Esophagus muscularis mucosa (tissue), 3 donors: ENCODE data around the gene PISD.

Experiments
- POLR2A ChIP-seq: fragments of 450-650 bp; IDR thresholded peaks from one replicate; pipeline ENCODE4 v1.6.1; 2017; ENCODE audit warnings: antibody characterized with exemption, moderate library complexity, mild to moderate bottlenecking, low read depth
- POLR2AphosphoS5 ChIP-seq, 2 donors: sonication (generic); formaldehyde crosslinking; IDR thresholded peaks; one replicate each; pipeline ENCODE4 v1.6.1; 2017; ENCODE audit warnings: antibody characterized with exemption in 2 of 2
- TF ChIP-seq, protein P1 (sequence below), 3 experiments: fragments of 200-600 bp in 2 of 3; fragments of 450-650 bp in 1 of 3; sonication (generic) in 2 of 3; IDR thresholded peaks; one replicate each; pipeline ENCODE4 v1.5.1; 2017 to 2019; ENCODE audit warnings: antibody characterized with exemption in 3 of 3, mild to moderate bottlenecking in 2 of 3, moderate library complexity in 1 of 3

DNA sequence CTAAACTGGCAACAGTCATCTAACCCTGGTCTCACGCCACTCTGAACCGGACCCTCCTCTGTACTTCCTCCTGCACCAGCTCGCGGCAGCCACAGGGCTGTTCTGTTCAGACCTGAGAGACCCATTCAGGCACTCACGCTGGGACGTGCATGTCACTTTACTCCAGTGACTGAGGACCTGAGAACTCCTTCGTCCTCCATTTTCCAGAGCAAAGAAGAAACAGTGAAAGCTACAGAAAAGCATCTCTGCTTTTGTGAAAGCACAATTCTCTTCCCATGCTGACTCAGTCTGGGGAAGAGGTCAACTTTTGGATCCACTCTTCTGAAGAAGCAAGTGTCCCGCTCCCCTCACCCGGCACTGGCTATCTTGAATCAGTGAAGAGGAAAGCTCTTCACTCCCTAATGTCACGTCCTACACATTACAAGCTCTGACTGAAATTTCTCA is 24.5 kb downstream of the PISD start:
- TF ChIP-seq POLR2A (no peak), POLR2AphosphoS5 (IDR thresholded peaks at IDR 0.05) (no peak)
- TF ChIP-seq, protein P1, sequence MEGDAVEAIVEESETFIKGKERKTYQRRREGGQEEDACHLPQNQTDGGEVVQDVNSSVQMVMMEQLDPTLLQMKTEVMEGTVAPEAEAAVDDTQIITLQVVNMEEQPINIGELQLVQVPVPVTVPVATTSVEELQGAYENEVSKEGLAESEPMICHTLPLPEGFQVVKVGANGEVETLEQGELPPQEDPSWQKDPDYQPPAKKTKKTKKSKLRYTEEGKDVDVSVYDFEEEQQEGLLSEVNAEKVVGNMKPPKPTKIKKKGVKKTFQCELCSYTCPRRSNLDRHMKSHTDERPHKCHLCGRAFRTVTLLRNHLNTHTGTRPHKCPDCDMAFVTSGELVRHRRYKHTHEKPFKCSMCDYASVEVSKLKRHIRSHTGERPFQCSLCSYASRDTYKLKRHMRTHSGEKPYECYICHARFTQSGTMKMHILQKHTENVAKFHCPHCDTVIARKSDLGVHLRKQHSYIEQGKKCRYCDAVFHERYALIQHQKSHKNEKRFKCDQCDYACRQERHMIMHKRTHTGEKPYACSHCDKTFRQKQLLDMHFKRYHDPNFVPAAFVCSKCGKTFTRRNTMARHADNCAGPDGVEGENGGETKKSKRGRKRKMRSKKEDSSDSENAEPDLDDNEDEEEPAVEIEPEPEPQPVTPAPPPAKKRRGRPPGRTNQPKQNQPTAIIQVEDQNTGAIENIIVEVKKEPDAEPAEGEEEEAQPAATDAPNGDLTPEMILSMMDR (IDR thresholded peaks at IDR 0.05) = no peak
